Heart right ventricle (tissue), 16 donors: Measurements from ENCODE around the gene AMOTL2. TPM values are rescaled to one million over a fixed set of nuclear protein-coding genes. Genes with fewer than 3 reads are reported as not detected.

Source experiments
- ATAC-seq, 8 donors: fragments of 200-7000 bp; cut with Tn5 transposase; one replicate each; pipeline ENCODE4 v1.9.1; 2020; ENCODE audit warnings: mild to moderate bottlenecking in 8 of 8, moderate library complexity in 8 of 8, moderate number of reproducible peaks in 1 of 8
- DNase-seq, 2 donors: peaks; one replicate each; pipeline ENCODE4 v3.0.0-alpha.2; 2020
- H3K27ac ChIP-seq, 10 donors: fragments of 200-600 bp; sonication (generic) in 2 of 10; one replicate each; pipeline versions ENCODE4 v1.5.0 to v1.8.0; 2020 to 2022; ENCODE audit warnings: mild to moderate bottlenecking in 3 of 10
- H3K27me3 ChIP-seq, 7 donors: fragments of 200-600 bp; one replicate each; pipeline ENCODE4 v1.8.0; 2021 to 2022; ENCODE audit warnings: mild to moderate bottlenecking in 2 of 7
- H3K36me3 ChIP-seq, 9 donors: fragments of 200-600 bp; sonication (generic) in 1 of 9; one replicate each; pipeline versions ENCODE4 v1.5.0 to v1.8.0; 2020 to 2022; ENCODE audit warnings: mild to moderate bottlenecking in 2 of 9
- H3K4me1 ChIP-seq, 9 donors: fragments of 200-600 bp; sonication (generic) in 1 of 9; one replicate each; pipeline versions ENCODE4 v1.5.0 to v1.8.0; 2020 to 2022; ENCODE audit warnings: mild to moderate bottlenecking in 4 of 9
- H3K4me3 ChIP-seq, 10 donors: fragments of 200-600 bp; sonication (generic) in 2 of 10; one replicate each; pipeline versions ENCODE4 v1.5.0 to v1.8.0; 2020 to 2022; ENCODE audit warnings: mild to moderate bottlenecking in 7 of 10, moderate library complexity in 2 of 10
- H3K9me3 ChIP-seq, 11 donors: fragments of 200-600 bp in 10 of 11; sonication (generic) in 2 of 11; one replicate each; pipeline versions ENCODE4 v1.5.0 to v1.8.0; 2013 to 2022; ENCODE audit warnings: mild to moderate bottlenecking in 2 of 11, control low read depth in 1 of 11, moderate library complexity in 1 of 11
- CTCF ChIP-seq, 9 donors: fragments of 200-600 bp; sonication (generic) in 2 of 9; IDR thresholded peaks; one replicate each; pipeline versions ENCODE4 v1.5.0 to v1.8.0; 2021 to 2022; ENCODE audit warnings: antibody characterized with exemption in 9 of 9, mild to moderate bottlenecking in 5 of 9, moderate library complexity in 1 of 9
- WGBS, 2 donors: extraction: QIAGEN DNeasy Blood & Tissue Kit; methylation state at CpG; one replicate each; pipeline ENCODE4 v1.1.7; 2013; ENCODE audit warnings: inconsistent platforms in 1 of 2; 5-methylcytosine and 5-hydroxymethylcytosine counted together
- intact Hi-C, 10 donors: fragments of 100-400 bp; cut with DNase I; formaldehyde crosslinking; loops; one replicate each; pipeline versions ENCODE4 v1.11.1 to v1.14.2; 2022
- polyA plus RNA-seq, 2 donors: library from polyadenylated mRNA; stranded (reverse); fragments of 200-250 nt; gene quantifications; one replicate each; pipeline ENCODE4 v1.2.3, GENCODE V29; 2013
- total RNA-seq, 10 donors: library from RNA; stranded (reverse); fragmentation: NEBNext Ultra II Directional in 3 of 10; extraction: Animal tissue kit (Norgen Biotek cat#: 25700) in 3 of 10; gene quantifications; one replicate each; pipeline versions ENCODE4 v1.2.1 to v1.2.4, GENCODE V29; 2021 to 2023
- donor health status: Arrhythmogenic right ventricular cardiomyopathy.
- donor health status: ischemic (EF 13 %, LVEDD 7.1; RV severe dilation, severe dysfunction).
- donor health status: healthy with polysubstance abuse.
- donor health status: DM: no; HTN: yes; CAD: no.
- donor health status: DM: no; HTN: no; CAD: no.
- donor health status: ischemic (EF 25% LVEDD 6.9; RV normal size, moderate dysfunction).
- donor health status: ischemic (EF 25% LVEDD 5.7; RV mildly dilated, moderate dysfunction).
- donor health status: healthy.
- donor health status: DM: yes; HTN: yes; CAD: no.
- donor health status: Ischemic cardiomyopathy.
- donor health status: ischemic (EF 35%, LVEDD 5.7; RV mildly dilated, moderate dysfunction).
- donor health status: nonischemic (EF 11% LVEDD 7.7; RV severe dilation, severe dysfunction).
- donor health status: DM: yes; HTN: yes; CAD: no.
- donor health status: PGD.
- donor health status: ischemic (EF 29% LVEDD 5.4; RV normal size, mild dysfunction).
- donor health status: nonischemic (EF 23%, LVEDD 6.1; RV moderate dilation, normal function).

Gene AMOTL2
- total and polyA plus RNA-seq, 12 donors = 18.7 to 96.6 (median 54.1) TPM

DNA sequence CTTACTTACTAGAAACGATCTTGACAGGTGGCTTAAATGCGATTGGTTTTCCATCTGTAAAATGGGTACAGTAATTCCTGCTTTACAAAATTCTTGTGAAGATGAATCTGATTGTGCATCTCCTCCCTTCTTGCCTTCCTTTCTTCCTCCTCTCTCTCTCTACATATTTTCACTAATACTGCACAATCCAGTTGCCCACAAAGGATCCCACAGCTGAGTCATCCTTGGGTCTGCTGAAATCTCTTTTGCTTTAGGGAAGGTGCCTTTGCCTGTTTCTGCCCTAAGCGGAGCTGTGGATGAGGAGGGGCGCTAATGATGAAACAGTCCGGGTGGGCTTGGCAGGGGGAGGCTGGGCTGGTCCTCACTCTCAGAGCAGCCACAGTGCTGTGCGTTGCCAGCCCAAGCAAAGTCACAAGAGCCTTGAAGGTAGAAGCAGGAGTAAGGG lies 46.1 kb downstream of the AMOTL2 start:
- H3K27ac ChIP-seq = peak overlapping the region in 1 of 10 donors; percentile 73
- DNase-seq = no peak
- no peak for TF ChIP-seq CTCF (IDR thresholded peaks at IDR 0.05)
- WGBS, 2 donors = 84 to 86% methylated on average over 6 of the region's 6 CpGs
- intact Hi-C loops = loop anchor here in 1 of 10 donors (5.0 kb wide), 1 partner anchor 34 kb away; no protein-coding TSS in a partner anchor
- H3K9me3 ChIP-seq = no peaks in the 10 kb centered on the region
- H3K4me3 ChIP-seq = no peak overlapping the region
- no peak for ATAC-seq
- peaks cover 20 to 59% (median 46%) of the 10 kb centered on the region in 9 donors for H3K4me1 ChIP-seq
- H3K27me3 ChIP-seq = no peaks in the 10 kb centered on the region
- H3K36me3 ChIP-seq = no peaks in the 10 kb centered on the region

DNA sequence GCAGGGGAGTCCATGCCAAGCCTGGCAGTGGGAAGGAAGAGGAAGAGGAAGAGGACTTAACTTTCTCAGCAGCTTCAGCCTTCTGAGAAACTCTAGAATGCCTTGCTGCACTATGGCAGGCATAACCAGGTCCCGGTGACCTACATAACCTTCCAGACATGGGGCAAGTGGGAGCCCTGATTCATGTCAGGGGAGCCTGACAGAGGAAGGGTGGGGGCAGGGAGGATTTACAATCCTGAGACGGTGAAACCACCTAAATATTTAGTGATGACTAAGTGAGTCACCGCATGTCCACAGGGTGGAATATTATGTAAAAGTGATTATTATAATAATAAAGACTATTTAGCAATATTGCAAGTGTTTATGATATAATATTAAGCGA lies 46.7 kb downstream of the AMOTL2 start:
- DNase-seq (no peak), ATAC-seq (no peak)
- Histone ChIP-seq H3K4me1 (peaks cover 20 to 53% (median 46%) of the 10 kb centered on the region in 9 donors), H3K27me3 (no peaks in the 10 kb centered on the region), H3K27ac (peak overlapping the region in 9 of 10 donors; percentile 17 to 73 (median 38)), H3K4me3 (no peak overlapping the region), H3K36me3 (no peaks in the 10 kb centered on the region), H3K9me3 (no peaks in the 10 kb centered on the region)
- intact Hi-C loops = loop anchor here in 1 of 10 donors (5.0 kb wide), 1 partner anchor 35 kb away; no protein-coding TSS in a partner anchor
- WGBS, 2 donors = 71 to 74% methylated on average over 4 of the region's 4 CpGs
- TF ChIP-seq CTCF (IDR thresholded peaks at IDR 0.05) = no peak

DNA sequence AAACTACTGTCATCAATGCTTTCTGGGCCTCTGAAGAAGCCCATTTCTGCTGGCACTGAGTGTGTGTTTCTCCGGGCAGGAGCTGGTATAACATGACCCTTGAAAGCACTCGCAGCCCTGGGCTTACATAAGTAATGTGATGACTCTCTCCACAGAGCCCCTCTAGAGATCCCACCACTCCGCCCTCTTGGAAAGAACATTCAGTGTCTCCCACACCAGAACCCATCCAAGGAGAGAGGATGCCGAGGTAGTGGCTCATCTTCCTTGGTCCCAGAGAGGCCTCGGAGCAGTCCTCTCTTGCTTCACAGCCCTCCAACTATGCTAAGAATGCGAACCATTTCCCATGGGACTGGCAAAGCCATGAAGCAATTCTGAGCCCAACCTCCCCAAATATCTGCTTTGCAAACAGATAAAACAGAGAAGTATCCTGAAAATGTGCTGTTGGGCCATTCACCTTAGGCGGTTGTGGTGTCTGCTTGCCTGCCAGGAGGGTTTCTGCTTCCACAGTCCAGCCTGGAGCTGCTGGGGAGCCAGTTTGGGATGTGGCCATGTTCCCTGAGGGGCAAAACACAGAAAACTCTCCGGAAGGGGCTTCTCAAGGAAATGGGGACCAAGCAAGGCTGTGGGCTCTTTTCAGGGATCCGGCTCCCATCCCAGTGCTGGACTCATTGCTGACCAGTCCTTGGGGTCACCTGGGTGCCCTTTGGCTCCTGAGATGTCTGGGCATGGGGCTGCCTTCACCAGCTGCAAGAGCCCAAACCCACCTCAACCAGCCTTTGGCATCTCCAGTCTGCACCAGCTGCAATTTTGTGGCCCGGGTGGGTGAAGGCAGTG lies 47.3 kb downstream of the AMOTL2 start:
- ATAC-seq (peak; percentile 60 to 93 (median 68)), DNase-seq (no peak)
- Histone ChIP-seq H3K27ac (peak overlapping the region in 9 of 10 donors; percentile 17 to 73 (median 38)), H3K9me3 (no peaks in the 10 kb centered on the region), H3K36me3 (no peaks in the 10 kb centered on the region), H3K4me3 (no peak overlapping the region), H3K4me1 (peaks cover 20 to 49% (median 42%) of the 10 kb centered on the region in 9 donors), H3K27me3 (no peaks in the 10 kb centered on the region)
- intact Hi-C loops = loop anchor here in 1 of 10 donors (5.0 kb wide), 1 partner anchor 35 kb away; no protein-coding TSS in a partner anchor
- WGBS, 2 donors = 43% methylated on average over 10 of the region's 10 CpGs
- no peak for TF ChIP-seq CTCF (IDR thresholded peaks at IDR 0.05)

GRCh38 chr3:134326126-134326525 lies 48.1 kb downstream of the AMOTL2 start:
- intact Hi-C loops = loop anchor here in 1 of 10 donors (5.0 kb wide), 1 partner anchor 36 kb away; no protein-coding TSS in a partner anchor
- H3K27me3 ChIP-seq = no peaks in the 10 kb centered on the region
- H3K4me3 ChIP-seq = no peak overlapping the region
- WGBS, 2 donors = 54 to 56% methylated on average over 11 of the region's 11 CpGs
- DNase-seq = no peak
- peak overlapping the region in 9 of 10 donors; percentile 18 to 73 (median 38) for H3K27ac ChIP-seq
- peak in 3 of 8 donors; percentile 2 to 35 (median 5) for ATAC-seq
- TF ChIP-seq CTCF (IDR thresholded peaks at IDR 0.05) = no peak
- H3K36me3 ChIP-seq = no peaks in the 10 kb centered on the region
- peaks cover 18 to 40% (median 34%) of the 10 kb centered on the region in 9 donors for H3K4me1 ChIP-seq
- no peaks in the 10 kb centered on the region for H3K9me3 ChIP-seq
